ENCODE data around the gene KSR1.

DNA sequence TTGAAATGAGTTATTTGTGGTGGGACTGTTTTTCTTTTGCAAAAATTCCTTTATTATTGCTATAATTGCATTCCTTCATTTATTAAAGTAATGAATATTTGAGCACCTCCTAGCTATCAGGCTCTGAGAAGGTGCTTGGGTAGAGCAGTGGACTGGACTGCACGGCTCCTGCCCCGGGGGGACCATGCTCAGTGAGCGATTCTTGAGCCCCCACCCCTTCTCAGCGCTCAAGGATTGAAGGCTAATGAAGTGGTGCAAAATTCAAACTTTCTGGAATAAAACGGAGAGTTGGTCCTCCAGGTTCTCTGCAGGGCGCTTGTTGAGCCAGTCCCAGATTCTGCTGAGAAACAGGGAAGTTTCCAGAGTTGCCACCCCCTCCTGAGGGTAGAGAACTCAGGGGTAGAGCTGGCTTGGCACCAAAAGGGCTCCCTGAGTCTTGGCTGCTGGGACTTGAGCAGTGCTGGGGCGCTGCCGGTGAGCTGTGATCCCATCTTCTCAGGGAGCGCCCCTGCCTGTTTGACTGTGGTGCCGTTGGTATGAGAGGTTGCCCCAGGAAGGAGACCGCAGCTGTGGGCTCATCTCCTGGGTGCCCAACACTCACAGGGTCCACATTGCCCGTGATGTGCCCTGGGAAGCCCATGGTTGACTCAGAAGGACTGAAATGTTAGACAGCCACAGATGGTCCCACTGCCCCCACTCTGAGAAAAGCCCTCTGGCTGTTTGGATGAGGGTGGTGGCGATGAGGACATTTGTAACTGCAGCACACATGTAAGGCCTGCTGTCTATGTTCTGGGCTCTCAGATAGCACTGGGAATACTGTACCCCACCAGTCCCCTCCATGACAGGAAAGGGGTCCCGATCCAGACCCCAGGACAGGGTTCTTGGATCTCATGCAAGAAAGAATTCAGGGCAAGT is 20.0 kb downstream of the KSR1 start:
- TF ChIP-seq, protein P1, sequence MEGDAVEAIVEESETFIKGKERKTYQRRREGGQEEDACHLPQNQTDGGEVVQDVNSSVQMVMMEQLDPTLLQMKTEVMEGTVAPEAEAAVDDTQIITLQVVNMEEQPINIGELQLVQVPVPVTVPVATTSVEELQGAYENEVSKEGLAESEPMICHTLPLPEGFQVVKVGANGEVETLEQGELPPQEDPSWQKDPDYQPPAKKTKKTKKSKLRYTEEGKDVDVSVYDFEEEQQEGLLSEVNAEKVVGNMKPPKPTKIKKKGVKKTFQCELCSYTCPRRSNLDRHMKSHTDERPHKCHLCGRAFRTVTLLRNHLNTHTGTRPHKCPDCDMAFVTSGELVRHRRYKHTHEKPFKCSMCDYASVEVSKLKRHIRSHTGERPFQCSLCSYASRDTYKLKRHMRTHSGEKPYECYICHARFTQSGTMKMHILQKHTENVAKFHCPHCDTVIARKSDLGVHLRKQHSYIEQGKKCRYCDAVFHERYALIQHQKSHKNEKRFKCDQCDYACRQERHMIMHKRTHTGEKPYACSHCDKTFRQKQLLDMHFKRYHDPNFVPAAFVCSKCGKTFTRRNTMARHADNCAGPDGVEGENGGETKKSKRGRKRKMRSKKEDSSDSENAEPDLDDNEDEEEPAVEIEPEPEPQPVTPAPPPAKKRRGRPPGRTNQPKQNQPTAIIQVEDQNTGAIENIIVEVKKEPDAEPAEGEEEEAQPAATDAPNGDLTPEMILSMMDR (IDR thresholded peaks at IDR 0.05), result no peak
- no peak for TF ChIP-seq POLR2A (IDR thresholded peaks at IDR 0.05)
